Measurements from ENCODE around the gene TRPC4AP.

The TRPC4AP gene

GRCh38 chr20:35027301-35027700, 65.3 kb downstream of the TRPC4AP start:
- Histone ChIP-seq H3K36me3 (peaks cover 16% of the 10 kb centered on the region), H3K27me3 (no peaks in the 10 kb centered on the region), H3K4me1 (no peaks in the 10 kb centered on the region), H3K4me3 (ENCODE audit: low read depth, low read length) (no peak overlapping the region), H3K9me3 (no peaks in the 10 kb centered on the region; the same call in 1 of the 2 replicates)
- DNase-seq = no peak
- no peak for TF ChIP-seq CTCF (IDR thresholded peaks at IDR 0.05; ENCODE audit: low read depth, low read length)

- no peak for DNase-seq
- Histone ChIP-seq H3K9me3 (no peaks in the 10 kb centered on the region; the same call in 1 of the 2 replicates), H3K4me1 (no peaks in the 10 kb centered on the region), H3K27me3 (no peaks in the 10 kb centered on the region), H3K36me3 (peaks cover 12% of the 10 kb centered on the region), H3K4me3 (ENCODE audit: low read depth, low read length) (no peak overlapping the region)
- TF ChIP-seq CTCF (IDR thresholded peaks at IDR 0.05; ENCODE audit: low read depth, low read length) = no peak
Measured at GRCh38 chr20:35025116-35025515, 67.5 kb downstream of the TRPC4AP start.

- Histone ChIP-seq H3K4me1 (no peaks in the 10 kb centered on the region), H3K36me3 (peaks cover 12% of the 10 kb centered on the region), H3K9me3 (no peaks in the 10 kb centered on the region; the same call in 1 of the 2 replicates), H3K27me3 (no peaks in the 10 kb centered on the region), H3K4me3 (ENCODE audit: low read depth, low read length) (no peak overlapping the region)
- no peak for TF ChIP-seq CTCF (IDR thresholded peaks at IDR 0.05; ENCODE audit: low read depth, low read length)
- DNase-seq = no peak
Measured at GRCh38 chr20:35023624-35024023, 69.0 kb downstream of the TRPC4AP start.

- H3K9me3 ChIP-seq = no peaks in the 10 kb centered on the region
- no peak overlapping the region for H3K4me3 ChIP-seq (ENCODE audit: low read depth, low read length)
- no peaks in the 10 kb centered on the region for H3K27me3 ChIP-seq
- TF ChIP-seq CTCF (IDR thresholded peaks at IDR 0.05; ENCODE audit: low read depth, low read length) = no peak
- DNase-seq = no peak
- H3K4me1 ChIP-seq = no peaks in the 10 kb centered on the region
- H3K36me3 ChIP-seq = peaks cover 12% of the 10 kb centered on the region
Measured at GRCh38 chr20:35021831-35022230, 70.8 kb downstream of the TRPC4AP start.

GRCh38 chr20:35021063-35021462, 71.5 kb downstream of the TRPC4AP start:
- no peak for TF ChIP-seq CTCF (IDR thresholded peaks at IDR 0.05; ENCODE audit: low read depth, low read length)
- no peaks in the 10 kb centered on the region for H3K9me3 ChIP-seq
- no peaks in the 10 kb centered on the region for H3K27me3 ChIP-seq
- H3K4me3 ChIP-seq (ENCODE audit: low read depth, low read length) = no peak overlapping the region
- H3K36me3 ChIP-seq = peaks cover 12% of the 10 kb centered on the region
- no peaks in the 10 kb centered on the region for H3K4me1 ChIP-seq
- no peak for DNase-seq

GRCh38 chr20:35020108-35020928, 72.3 kb downstream of the TRPC4AP start:
- Histone ChIP-seq H3K9me3 (no peaks in the 10 kb centered on the region), H3K4me3 (ENCODE audit: low read depth, low read length) (no peak overlapping the region), H3K4me1 (peaks cover 5% of the 10 kb centered on the region; the same call in 1 of the 2 replicates), H3K27me3 (no peaks in the 10 kb centered on the region), H3K36me3 (peaks cover 16% of the 10 kb centered on the region)
- DNase-seq = no peak
- no peak for TF ChIP-seq CTCF (IDR thresholded peaks at IDR 0.05; ENCODE audit: low read depth, low read length)

All from BE2C (cell line).